HG03442 (cell line): ENCODE data around the gene PDE2A.

ENCODE experiments used
- ATAC-seq: cut with Tn5 transposase; IDR thresholded peaks from one replicate; pipeline ENCODE4 v1.9.1; 2021; ENCODE audit warnings: mild to moderate bottlenecking, moderate library complexity; ENCODE audit not compliant: unreplicated experiment

PDE2A gene

GRCh38 chr11:72684236-72684912 is 10.2 kb upstream of the PDE2A start:
- no peak for ATAC-seq

- ATAC-seq = peak; percentile 44
Measured at GRCh38 chr11:72683782-72684200, 9.6 kb upstream of the PDE2A start.

GRCh38 chr11:72682858-72683243 is 8.6 kb upstream of the PDE2A start:
- no peak for ATAC-seq

GRCh38 chr11:72682238-72682857 is 8.1 kb upstream of the PDE2A start:
- no peak for ATAC-seq

GRCh38 chr11:72681226-72682153 is 7.3 kb upstream of the PDE2A start:
- ATAC-seq = no peak

- ATAC-seq = no peak
Measured at GRCh38 chr11:72680624-72681158, 6.5 kb upstream of the PDE2A start.

GRCh38 chr11:72679869-72680268 is 5.6 kb upstream of the PDE2A start:
- no peak for ATAC-seq

GRCh38 chr11:72678524-72678923 is 4.3 kb upstream of the PDE2A start:
- no peak for ATAC-seq

- no peak for ATAC-seq
Measured at GRCh38 chr11:72676861-72677341, 2.7 kb upstream of the PDE2A start.

GRCh38 chr11:72675221-72675620 is 999 bp upstream of the PDE2A start:
- ATAC-seq = no peak

- ATAC-seq = no peak
Measured at GRCh38 chr11:72673284-72673942, 809 bp downstream of the PDE2A start.

- ATAC-seq = no peak
Measured at GRCh38 chr11:72672597-72673238, 1.5 kb downstream of the PDE2A start.

- no peak for ATAC-seq
Measured at GRCh38 chr11:72671152-72672099, 2.8 kb downstream of the PDE2A start.

GRCh38 chr11:72670041-72670440 is 4.2 kb downstream of the PDE2A start:
- no peak for ATAC-seq

GRCh38 chr11:72669527-72669926 is 4.7 kb downstream of the PDE2A start:
- ATAC-seq = no peak

GRCh38 chr11:72668629-72669347 is 5.4 kb downstream of the PDE2A start:
- peak; percentile 86 for ATAC-seq

GRCh38 chr11:72665911-72666472 is 8.2 kb downstream of the PDE2A start:
- ATAC-seq = no peak

GRCh38 chr11:72662036-72662435 is 12.2 kb downstream of the PDE2A start:
- no peak for ATAC-seq
